Measurements from ENCODE around the gene MIX23.

The MIX23 gene

DNA sequence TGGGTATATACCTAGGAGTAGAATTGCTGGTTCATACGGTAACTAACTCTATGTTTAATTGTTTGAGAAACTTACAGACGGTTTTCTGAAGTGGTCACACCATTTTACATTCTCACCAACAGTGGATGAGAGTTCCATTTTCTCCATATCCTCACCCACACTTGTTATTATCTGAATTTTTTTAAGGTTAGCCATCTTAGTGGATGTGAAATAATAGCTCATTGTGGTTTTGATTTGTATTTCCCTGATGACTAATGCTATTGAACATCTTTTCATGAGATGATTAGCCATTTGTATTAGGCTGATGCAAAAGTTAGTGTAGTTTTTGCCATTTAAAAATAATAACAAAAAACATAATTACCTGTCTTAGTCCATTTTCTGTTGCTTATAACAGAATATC lies 39.4 kb downstream of the MIX23 start:
- DNase-seq: no peak

DNA sequence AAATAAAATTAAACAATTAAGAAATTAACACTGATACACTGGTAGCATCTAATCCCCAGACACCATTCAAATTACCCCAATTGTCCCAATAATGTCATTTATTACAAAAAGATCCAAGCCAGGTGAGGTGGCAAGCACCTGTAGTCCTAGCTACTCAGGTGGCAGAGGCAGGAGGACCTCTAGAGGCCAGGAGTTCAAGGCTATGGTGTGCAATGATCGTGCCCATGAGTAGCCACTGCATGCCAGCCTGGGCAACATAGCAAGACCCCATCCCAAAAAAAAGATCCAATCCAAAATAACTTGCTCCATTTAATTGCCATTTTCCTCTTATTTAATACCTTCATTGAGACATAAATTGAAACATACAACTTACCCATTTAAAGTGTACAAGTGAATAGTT lies 40.2 kb downstream of the MIX23 start:
- no peak for DNase-seq

DNA sequence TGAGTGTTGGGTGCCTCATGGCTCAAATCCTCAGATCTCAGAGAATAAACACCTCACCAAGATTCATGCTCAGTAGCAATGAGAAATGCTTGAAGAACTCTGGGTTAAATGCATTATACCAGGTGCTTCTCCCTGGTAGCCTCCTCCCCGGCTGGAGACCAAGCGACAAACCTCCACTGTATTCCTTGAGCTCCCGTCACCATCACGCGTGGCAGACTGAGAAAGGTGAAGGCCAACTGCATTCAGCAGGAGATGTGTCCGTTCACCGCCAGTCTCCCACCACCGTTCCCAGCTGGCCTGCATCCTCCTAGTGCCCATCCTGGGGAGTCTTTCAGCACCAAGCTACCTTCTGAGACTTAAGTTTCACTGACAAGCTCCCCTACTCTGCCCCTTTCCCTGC lies 50.5 kb downstream of the MIX23 start:
- no peak for DNase-seq

DNA sequence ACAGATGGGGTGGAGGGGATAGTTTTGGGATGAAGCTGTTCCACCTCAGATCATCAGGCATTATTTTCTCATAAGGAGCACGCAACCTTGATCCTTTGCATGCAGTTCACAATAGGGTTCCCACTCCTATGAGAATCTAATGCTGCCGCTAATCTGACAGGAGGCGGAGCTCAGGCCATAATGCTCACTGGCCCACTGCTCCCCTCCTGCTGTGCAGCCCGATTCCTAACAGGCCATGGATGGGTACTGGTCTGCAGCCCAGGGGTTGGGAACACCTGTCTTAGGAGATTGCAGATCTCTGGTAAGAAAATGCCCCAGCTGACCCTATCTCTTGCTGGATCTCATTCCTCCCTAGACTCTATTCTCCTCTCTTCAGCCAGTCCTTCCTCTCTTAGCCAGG lies 51.1 kb downstream of the MIX23 start:
- DNase-seq: no peak

DNA sequence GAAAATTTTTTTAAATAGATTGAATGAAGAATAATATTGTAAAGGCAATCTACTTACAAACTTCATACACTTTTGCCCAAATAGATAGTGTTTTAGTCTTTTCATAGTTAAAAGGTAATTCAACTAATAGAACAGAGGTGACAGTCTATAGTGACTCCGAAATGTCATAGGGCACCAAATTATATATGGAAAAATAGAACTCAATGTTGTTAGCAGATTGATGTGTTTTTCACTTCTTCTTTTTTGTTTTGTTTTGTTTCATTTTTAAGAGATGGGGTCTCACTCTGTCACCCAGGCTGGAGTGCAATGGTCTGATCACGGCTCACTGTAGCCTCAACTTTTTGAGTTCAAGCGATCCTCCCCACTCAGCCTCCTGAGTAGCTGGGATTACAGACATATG lies 57.3 kb downstream of the MIX23 start:
- no peak for DNase-seq

DNA sequence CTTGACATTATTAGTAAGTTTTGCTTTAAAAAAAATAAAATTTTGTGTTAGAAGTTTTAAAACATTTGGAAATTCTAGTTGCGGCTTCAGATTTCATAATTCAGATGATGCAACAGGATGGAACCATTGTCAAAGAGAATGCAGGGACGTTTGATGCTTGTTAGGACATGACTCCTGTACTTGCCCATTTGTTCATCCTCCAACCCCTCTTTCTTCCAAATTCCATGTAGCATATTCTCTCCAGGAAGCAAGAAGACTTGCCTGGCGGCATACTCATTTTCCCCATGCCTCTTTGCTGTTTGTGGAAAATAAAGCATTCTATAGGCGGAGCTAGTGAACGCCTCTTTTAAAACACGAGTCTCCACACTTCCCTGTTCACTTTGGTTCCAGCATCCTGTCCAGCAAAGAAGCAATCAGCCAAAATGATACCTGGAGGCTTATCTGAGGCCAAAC lies 58.1 kb downstream of the MIX23 start, which contains the start of gene CSTA:
Gene CSTA, plus strand, starts transcription at position 378 of the 453 bp plus-strand sequence. Its CDS starts 45 bp downstream, at position 423.
- DNase-seq: no peak

DNA sequence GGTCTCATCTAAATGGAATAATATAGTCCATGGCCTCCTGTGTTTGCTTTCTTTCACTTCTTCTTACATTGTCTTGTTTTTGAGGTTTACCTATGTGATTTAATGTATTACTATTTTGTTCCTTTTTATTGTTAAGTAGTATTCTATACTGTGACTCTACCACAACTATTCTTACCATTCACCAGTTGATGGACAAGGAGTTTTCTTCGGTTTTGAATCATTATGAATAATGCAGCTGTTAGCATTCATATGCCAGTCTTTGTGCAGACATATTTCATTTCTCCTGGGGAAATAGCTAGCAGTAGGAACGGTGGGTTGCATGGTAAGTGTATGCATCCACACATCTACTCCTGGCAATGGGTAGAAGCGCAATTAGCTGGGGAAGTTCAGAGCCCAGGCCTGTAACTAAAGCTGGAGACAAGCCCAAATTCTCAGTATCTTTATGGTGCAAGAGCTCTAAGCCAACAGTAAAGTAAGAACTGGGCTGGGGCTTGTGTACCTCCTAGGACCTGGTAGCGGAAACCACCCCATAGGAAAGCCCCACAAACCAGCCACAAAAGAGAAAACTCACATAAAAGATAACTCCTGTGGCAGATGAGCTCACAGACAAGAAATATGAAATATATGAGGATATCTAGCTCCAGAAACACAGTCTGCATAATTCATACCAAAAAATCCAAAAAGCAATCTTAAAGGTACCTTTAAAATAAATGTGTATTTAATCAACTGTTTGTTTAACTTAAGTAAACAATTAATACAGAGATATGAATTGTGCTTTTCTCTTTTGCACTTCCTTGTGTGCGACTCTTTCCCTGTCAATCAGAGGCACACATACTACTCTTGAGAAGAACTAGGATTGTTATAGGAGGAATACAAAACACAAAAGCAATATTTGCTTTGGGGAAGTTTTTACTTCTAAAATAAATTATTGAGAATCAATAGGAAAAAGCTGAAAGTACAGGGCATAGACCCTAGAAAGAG lies 60.6 kb downstream of the MIX23 start:
- no peak for DNase-seq

DNA sequence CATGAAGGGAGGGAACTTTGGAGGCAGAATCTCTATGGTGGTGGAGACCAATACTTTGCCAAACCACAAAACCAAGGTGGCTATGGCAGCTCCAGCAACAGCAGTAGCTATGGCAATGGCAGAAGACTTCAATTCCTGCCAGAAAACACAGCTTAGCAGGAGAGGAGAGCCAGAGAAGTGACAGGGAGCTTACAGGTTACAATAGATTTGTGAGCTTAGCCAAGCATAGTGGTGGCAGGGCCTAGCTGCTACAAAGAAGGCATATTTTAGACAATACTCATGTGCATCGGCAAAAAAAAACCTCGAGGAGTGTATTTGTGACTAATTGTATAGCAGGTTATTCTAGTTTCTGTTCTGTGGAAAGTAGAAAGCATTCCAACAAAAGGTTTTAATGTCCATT lies 64.4 kb downstream of the MIX23 start:
- no peak for DNase-seq

DNA sequence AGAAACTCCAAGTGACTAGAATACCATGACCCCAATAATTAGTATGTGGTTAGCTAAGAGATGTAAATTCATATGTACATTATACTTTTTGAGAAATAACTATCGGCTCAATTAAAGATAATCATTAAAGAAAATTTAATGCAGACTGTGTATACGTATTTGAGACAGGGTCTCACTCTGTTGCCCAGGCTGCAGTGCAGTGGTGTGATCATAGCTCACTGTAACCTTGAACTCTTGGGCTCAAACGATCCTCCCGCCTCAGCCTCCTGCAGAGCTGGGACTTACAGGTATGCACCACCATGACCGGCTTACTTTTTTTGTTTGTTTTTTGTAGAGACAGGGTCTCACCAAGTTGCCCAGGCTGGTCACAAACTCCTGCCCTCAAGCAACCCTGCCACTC lies 66.7 kb downstream of the MIX23 start:
- DNase-seq: no peak

DNA sequence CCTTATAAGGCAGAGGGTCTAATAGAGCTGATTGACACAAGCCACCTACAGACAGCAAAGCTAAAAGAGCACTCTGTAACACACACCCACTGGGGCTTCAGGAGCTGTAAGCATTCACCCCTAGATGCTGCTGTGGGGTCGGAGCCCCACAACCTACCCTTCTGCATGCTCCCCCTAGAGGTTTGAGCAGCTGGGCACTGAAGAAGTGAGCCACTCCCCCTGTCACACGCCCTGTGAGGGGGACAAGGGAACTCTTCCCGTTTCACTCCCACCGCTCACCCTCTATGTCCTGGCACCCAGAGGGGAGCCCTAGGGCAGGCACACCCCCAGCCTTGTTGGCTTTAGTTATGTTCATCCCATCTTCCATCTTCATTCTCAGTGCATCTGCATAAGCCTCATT lies 67.4 kb downstream of the MIX23 start:
- no peak for DNase-seq

DNA sequence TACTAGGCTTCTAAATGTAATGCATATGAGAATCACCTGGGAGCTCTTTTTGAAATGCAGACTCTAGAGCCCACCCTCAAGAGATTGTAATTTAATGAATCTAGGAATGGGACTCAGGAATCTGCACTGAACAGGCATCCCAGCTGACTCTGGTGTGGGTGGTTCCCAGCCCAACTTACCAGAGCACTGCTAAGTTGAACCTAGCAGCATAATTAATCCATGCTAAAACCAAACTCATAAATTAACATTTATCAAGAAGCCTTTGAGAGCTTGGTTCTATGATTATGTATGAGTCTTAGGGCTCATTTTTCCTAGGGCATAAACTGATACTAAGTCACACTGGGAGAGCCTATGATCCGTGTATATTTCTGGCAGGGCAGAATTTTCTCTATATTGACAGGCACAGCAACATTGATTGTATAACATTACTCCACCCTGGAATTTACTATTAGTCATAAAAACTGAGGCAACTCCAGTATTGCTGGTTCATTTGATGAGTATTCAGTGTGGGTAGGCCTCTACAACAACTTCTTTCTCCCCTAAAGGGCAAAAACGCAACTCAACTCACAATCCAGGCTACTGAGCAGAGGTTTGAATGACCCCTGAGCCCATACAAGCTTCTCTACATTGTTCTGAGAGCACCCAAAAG lies 68.7 kb downstream of the MIX23 start:
- DNase-seq: no peak

DNA sequence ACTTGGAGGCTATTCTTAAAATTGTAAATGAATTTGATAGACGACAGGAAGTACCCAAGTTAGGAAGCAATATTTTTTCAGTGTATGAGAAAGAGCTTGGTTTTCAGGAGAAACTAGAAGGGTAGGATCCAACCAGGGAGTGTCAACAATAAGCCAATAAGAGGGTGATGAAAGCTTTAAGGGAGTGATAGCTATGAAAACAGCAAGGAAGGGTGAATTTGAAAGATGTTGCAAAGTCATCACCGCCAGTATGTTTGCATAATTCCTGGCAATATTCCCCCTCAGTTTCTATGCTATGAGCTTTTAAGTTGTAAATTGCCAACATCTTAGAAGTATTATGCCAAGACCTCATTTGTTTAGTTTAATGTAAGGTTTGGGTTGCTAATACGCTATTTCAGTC lies 69.8 kb downstream of the MIX23 start:
- no peak for DNase-seq

DNA sequence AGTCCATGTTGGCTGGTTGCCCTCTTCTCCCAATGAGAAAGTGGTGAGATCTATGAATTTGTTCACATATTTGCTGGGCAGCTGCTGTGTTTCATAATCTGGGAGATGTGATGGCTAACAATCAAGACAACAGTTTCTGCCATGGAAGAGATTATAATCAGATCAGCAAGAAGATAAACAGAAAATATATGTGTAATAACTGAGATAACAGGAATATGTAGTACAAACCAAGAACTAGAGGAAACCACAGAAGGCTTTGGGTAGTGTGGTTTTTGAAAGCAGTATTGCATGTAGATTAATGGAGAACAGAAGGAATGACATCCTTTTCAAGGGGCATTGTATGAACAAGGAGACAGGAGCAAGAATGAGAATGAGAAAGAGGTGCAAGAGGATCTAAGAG lies 70.2 kb downstream of the MIX23 start:
- DNase-seq: no peak

DNA sequence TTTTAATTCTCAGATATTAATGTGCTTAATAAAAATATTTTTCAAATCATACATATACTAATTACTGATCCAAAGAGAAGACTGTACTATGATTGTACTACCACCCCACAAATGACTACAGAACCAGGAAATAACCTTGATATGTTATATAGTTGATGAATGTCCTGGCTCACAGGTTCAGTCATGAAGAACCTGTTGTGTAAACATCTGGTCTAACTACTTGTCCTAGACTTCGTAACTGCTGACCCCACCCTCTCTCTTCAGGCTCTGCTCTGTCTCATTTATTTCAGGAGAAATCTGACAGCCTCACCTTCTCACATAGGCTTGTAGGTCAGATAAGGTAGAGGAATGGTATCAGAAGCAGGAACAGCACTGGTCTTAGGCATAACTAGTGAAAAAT lies 72.7 kb downstream of the MIX23 start:
- DNase-seq: no peak
